HTR-8/SVneo (cell line): Measurements from ENCODE around the gene FLAD1.
"Not testable (repeated sequence)": the region's sequence is repeated elsewhere in the genome, so short reads cannot be mapped to it uniquely, and the experiment has no call there.

Experiments
- DNase-seq: peaks from one replicate; pipeline ENCODE4 v3.0.0; 2011; ENCODE audit warnings: low spot score, mixed read lengths; ENCODE audit not compliant: insufficient read length
- FAIRE-seq: peaks from 2 replicates; lab custom pipeline; 2011; peaks lifted over from hg19 to GRCh38; lab: Jason Lieb, UNC

FLAD1 gene

DNA sequence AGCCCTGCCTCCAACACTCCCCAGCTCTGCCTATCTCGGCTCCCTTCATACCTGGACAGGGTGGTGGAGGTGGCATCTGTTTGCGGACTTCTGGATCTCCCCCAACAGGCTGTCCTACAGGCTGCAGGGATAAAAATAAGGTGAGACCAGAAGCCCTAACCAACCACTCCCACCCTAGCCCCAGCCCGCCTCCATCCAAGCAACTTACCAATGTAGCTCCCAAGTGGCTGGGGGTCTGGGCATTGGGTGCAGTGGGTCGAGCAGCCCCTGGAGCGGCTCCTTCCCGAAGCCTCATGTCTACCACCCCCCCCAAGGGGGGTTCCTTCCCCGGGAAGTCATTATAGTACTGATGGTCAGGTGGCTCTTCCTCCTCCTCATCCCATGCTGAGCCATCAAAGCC lies 17.0 kb upstream of the FLAD1 start:
- no peak for FAIRE-seq
- no peak for DNase-seq

DNA sequence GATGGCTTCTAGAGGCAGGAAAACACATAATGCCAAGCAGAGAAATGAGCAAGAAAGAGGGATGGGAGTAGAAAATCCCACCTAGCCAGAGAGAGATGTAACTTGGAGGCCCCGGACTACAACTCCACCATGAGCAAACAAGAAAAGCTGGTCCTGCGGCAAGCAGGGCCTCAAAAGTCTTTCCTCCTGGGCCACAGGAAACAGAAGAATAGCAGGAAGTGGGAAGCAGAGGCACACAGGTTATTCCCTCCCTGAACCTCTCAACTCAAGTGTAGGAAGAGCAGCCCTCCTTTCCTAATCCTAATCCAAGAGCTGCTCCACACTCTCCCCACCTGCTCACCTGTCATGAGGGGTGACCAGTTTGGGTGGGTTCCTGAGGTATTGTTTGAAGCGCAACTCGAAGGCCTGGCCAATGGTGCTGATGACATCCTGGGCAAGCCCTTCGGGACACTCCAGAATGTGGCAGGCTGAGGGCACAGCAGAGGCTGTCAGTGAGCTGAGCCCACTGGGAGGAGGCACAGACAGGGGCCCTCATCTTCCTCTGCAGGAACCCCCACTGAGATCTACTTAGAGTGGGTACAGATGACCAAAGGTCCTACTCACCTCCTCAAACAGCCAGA lies 15.7 kb upstream of the FLAD1 start:
- no peak for FAIRE-seq

DNA sequence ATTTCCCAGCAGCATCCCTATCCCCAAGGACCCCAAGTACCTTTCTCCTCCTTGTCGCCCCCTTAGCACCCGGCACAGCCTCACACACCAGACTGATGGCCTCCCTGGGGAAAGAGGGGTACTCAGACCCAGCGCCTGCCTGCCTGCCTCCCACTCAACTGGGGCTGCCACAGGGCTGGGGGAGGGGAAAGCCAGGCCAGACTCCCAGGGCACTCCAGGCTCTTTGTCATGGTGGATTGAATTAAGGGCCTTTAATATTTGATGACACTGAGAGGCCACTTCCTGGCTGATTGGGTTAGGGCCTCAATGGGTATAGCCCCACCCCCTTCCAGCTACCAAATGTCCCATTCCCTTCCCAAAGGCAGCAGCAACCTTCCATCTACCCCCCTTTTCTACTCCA lies 14.4 kb upstream of the FLAD1 start:
- DNase-seq = no peak
- no peak for FAIRE-seq

More for the DNA sequence above, 15.7 kb upstream of the FLAD1 start:
- no peak for DNase-seq

DNA sequence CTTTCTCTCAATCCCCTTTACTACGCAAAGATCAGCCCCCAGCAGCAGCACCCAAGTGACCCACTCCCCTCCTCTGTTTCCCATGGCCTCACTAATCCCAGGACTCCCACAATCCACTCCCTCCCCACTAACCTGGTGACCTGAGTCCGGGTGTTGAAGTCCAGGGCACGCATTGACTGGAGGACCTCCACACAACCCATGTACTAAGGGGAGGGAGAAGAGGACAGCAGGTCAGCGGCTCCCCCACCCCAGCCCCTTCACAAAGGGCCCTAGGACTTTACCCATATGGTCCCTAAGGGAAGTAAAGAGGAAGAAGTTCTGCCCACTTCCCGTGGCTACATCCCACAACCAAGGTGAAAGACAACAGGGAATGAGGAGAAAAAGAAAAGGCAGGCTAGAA lies 13.9 kb upstream of the FLAD1 start:
- DNase-seq = no peak
- FAIRE-seq = no peak

DNA sequence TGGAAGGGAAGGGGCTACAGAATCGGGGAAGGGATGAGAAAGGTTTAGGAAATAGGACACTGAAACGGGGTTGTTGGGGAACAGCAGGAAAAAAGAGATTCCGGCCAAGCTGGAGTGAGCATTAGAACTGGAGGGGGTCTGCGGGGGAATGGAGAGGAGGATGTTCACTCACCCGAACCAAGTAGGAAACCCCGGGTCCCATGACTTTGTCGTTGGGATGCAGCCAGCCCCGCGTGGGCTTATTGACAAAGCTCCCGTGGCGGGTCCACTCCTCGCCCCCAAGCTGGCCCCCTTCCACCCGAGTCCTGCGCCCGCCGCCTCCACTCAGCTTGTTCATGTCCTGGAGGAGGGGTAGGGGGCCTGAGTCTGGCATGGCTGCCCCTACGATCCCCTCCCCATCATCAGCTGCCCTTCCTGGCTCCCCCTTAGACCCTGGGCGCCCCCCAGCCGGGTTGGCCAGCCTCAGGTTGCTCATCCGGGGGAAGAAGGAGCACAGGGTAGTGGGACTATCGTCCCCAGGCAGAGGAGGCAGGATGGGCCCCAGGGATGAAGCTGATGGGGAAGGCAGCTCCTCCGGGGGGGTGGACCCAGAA lies 13.2 kb upstream of the FLAD1 start:
- FAIRE-seq = no peak
- no peak for DNase-seq

DNA sequence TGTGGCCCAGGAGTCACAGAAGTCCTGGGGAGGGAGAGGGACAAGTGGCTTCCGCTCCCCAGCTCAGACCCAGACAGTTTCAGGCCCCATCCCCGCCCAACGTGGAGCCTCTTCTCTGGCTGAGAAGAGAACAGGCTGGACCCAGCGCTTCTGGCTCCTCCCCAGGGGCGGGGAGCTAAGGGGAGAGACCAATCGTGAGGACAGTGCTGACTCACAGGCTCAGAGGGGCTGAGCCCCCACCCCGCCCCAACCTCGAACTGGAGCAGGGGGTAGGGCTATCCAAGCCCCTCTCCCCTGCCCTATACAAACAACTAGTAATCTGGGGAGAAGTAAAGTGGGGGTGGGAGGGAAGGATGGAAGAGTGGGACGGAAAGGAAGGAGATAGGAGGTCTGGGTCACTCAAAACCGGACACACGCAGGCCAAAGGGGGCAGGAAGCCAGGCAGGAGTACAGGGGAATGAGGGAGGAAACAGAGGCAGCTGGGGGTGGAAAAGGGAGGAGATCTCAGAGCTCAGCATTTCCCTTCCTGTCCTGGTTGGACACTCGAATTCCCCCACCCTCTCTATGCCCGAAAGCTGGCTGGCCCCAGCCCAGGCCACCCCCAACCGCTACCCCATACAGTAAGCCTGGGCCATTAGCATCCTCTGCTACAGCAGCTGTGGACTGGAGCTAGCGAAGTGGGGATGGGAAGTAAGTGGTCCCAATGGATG lies 12.4 kb upstream of the FLAD1 start, which contains the start of gene SHC1:
SHC1 (minus strand) TSS at position 117 of the 710 bp plus-strand sequence. CDS start 221 bp downstream, outside the sequence.
- DNase-seq = peak; percentile 81
- no peak for FAIRE-seq

DNA sequence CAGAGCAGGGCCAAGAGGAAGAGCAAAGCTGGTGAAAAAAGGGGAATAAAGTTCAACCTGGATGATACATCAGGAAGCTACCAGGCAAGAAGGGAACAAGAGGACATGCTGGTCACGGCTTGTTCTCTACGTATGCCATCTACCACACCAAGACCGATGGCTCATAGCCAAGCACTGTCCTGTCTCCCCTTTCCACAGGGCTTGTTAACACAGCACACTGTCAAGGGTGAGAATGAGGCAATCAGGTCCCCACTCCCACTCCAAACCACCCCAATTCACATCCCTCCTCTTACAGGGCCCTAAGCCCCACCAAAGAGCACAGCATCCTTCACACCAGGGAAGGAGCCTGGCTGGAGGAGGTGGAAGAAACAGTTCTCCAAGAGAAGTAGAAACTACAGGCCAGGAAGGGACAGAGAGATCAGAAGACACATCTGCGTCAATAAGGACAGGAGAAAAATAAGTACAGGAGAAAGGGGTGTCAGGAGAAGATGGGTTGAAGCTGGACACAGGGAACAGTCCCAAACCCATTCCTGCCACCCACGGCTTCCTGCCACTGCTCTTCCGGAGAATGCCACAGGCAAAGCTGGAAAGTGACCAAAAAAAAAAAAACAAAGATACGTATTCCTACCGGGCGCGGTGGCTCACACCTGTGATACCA lies 11.7 kb upstream of the FLAD1 start:
- DNase-seq = no peak
- no peak for FAIRE-seq

DNA sequence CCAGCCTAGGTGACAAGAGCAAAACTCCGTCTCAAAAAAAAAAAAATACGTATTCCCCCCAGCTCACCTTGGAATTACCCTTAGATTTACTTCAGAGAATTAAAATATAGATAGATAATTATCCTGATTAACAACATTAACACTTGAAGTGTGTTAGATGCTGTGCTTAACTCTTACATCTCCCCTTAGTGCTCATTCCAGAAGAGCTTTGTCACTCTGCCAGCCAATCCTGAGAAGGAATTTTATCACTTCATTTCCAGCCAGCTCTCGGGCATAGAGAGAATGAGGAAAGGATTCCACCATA lies 11.0 kb upstream of the FLAD1 start:
- FAIRE-seq (no peak), DNase-seq (no peak)

DNA sequence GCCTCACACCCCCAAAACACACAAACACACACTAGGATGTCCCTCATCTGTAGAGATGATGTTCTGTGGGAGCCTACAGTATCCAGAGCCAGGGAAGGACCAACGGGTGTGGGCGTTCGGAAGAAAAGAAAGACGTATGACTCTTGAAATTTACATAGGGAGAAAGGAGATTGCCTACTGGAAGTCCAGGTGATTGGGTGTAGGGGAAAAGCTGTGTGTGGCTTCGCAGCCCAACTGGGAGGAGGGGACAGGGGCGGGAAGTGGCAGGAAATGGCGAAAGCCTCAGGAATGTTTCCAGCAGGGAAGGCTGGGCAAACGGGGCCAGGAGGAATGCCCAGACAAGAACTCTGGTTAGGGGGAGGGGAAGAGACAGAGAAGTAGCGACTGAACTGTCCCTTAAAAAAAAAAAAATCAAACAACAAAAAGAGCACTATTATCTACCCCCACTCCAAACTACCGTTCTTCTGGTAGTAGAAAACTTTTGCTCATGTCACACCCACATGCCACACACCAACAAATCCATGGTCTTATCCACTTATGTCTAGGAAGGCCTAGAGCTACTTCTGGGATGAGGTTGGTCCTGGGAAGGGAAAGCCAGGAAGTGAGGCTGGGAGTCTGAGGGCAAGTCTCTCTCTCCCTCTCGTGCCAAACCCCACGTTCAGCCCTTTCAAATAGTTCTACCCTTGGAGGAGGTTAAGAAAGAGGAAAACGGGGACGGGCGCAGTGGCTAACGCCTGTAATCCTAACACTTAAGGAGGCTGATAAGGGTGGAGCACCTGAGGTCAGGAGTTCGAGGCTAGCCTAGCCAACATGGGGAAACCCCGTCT lies 10.4 kb upstream of the FLAD1 start:
- peak; percentile 76 for DNase-seq

DNA sequence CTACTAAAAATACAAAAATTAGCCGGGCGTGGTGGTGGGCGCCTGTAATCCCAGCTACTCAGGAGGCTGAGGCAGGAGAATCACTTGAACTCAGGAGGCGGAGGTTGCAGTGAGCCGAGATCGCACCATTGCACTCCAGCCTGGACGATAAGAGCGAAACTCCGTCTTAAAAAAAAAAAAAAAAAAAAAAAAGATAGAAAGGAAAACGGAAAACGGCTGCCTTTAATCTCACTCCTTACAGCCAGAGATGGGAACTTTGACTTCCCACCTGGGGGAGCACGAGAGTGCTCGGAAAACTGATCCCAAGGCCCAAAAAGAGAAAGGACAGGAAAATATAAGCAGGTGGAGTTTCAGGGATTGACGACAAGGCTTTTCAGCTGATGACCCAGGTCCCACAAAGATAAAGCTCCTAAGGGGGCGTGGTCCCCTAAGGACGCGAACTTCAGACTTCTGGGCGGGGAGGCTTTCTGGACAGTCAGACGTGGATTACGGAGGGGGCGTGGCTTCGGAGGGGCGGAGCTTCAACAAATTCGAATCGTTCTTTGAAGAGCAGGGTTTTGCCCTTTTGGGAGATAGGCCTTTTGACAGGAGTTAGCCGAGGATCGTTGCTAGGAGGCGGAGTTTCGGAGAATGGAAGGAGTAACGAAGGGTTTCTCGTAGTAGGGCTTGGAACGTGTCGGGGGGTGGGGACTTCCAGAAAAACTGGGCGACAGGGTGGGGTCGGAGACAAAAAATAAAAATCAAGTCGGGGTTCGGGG lies 9.6 kb upstream of the FLAD1 start:
- DNase-seq (peak; percentile 77), FAIRE-seq (no peak)

More for the DNA sequence above, 10.4 kb upstream of the FLAD1 start:
- no peak for FAIRE-seq

DNA sequence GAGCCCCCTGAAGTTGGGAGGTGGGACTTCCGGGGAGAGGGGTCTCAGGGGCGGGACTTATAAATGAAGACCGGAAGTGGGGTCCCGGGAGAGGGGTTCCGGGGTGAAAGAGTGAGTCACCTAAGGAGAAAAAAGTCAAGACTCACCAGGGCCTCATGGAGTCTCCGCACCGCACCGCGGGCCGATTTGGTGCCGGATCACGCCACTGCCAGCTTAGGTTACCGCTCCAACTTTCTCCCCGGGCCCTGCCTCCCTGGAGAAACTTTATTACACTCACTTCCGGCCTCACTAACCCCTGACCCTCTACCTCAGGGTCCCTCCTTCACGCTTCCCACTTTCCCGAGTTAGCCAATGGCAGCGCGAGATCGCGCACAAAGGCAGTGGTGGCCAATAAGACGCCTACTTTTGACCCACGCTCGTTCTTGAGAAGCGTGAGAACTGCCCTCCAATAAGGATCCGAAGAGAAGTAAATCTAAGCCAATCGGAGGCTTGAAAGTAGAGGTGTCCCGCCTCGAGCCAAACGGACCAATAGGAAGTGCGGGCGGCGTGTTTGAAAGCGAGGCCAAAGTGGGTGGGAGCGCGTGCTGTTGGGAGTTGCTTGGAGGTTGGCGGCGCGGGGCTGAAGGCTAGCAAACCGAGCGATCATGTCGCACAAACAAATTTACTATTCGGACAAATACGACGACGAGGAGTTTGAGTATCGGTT lies 8.9 kb upstream of the FLAD1 start, which contains the start of gene CKS1B:
CKS1B (plus strand) TSS at position 580 of the 706 bp plus-strand sequence; CDS start at position 645, 65 bp downstream.
- FAIRE-seq = peak; percentile 23
- peak; percentile 88 for DNase-seq

DNA sequence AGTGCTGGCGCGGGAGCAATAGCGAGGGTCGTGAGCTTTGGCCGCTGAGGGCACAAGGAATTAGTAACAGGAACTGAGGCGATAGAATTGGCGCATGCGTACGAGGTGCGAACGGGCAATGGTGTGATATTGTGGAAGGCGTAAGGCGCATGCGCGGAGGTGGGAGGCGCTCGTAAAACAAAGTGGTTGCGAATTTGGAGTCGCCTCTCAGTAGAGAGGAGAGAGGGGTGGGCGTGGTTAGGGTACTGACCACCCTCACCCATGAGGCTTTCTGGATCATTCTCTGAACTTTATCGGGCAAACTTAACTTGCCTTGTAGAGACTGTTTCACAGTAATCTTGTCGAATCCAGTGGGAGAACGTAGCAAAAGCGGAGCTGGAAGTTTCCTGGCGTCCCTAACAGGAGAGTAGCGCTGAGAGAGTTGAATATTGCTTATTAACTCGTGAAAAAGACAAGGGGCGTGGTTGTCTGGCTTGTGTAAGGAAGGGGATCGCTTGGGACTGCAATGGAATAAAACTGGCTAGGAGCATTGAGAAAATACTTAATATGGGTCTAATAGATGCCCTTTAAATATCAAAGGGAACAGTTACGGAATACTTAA lies 8.2 kb upstream of the FLAD1 start:
- DNase-seq (peak; percentile 82), FAIRE-seq (no peak)

DNA sequence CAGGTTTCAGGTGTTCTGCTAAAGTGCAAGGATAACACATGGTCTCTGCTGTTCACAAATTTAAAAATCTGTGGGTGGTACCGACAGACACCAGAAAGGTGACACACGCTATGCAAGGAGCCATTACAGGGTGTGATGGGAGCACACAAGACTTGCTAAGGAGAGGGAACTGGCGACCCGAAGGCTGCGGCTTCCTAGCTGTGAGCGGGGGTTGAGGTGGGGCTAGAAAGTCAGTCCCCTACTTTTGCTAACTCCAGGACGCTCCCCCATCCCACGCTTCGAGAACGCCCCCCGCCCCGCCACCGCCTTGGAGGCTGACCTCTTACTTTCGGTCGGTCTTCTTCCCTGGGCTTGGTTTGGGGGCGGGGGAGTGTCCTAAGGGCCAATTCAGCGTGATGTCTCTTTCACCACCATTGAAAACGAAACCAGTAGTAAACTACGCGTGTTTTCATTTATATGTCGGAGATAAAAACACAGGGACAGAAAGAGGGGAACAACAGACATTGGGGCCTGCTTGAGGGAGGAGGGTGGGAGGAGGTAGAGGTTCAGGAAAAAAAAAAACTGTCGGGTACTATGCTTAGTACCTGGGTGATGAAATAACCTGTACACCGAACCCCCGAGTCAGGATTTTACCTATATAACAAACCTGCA lies 7.6 kb upstream of the FLAD1 start:
- FAIRE-seq (no peak), DNase-seq (no peak)

DNA sequence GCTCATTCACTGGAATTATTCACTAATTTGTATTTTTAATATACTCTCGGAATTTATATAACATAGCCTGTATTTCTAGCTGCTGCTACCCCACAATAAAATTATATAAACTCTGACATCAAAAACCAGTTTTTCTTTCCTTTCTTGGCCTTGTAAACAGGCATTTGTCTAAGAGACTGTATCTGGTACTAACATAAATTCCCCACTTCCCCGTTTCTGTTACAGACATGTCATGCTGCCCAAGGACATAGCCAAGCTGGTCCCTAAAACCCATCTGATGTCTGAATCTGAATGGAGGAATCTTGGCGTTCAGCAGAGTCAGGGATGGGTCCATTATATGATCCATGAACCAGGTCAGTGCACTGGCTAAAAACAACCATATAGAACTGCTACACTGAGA lies 5.4 kb upstream of the FLAD1 start:
- not testable (repeated sequence) for FAIRE-seq, DNase-seq

DNA sequence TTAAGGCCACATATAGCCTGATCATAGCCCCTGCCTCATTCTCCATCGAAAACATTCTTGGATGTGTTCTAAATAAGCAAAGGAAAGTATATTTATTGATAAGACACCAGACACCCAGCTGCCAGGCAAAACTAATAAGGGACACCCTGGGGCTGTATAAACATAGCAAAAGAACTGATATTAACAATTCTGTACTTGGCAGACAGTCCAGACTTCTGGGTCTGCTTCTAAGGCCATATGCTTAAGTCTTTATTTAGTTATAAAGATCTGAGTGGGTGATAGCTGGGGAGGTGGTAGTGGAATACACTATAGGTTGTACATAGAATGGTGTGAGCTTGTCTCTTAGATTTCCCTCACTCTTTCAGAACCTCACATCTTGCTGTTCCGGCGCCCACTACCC lies 4.8 kb upstream of the FLAD1 start:
- FAIRE-seq = no peak
- no peak for DNase-seq

DNA sequence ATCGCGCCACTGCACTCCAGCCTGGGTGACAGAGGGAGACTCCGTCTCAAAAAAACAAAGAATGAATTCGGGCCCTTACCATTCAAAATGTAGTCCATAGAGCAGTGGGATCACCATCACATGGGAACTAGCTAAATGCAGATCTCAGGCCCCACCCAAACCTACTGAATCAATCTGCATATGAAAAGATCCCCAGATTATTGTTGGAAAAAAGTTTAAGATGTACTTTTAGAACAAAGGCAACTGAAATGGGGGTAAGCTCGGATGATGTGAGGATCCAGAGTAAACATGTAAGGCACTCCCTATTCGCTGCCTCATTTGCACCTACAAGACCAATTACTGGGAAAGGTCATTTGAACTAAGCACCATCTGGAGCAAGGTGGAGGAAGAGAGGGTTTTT lies 803 bp upstream of the FLAD1 start:
- no peak for FAIRE-seq
- no peak for DNase-seq

DNA sequence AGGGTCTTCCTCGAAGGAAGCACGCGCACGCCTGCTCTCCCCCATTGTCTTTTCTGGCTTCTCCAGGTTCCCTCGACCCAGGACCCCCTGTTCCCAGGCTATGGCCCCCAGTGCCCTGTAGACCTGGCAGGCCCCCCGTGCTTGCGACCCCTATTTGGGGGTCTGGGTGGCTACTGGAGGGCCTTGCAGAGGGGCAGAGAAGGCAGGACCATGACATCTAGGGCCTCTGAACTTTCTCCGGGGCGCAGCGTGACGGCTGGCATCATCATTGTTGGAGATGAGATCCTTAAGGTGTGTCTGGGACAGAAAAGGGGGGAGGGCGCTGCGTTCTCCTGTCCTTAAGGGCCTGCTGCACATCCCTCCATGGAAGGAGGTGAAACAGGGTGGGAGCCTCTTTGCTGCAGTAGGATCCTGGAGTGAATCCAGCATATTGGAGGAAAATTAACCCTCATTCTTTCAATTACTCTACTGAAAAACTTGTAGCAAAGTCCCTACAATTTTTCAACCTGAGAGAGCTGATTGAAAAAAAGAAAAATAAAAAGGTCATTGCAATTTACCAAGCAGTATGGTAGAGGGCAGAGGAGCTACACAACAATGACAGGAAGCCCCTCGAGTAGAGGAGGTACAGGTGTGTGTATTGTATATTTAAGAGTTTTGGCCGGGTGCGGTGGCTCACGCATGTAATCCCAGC lies 777 bp downstream of the FLAD1 start:
- FAIRE-seq (no peak), DNase-seq (no peak)
